CD4-positive, alpha-beta T cell treated with Interleukin-15 for 1 hour (primary cell): ENCODE measurements around the gene SLC6A9.

Source experiments
- DNase-seq: peaks from one replicate; pipeline ENCODE4 v3.0.0-alpha.2; 2020

The SLC6A9 gene

GRCh38 chr1:44047131-44047530, 15.9 kb upstream of the SLC6A9 start:
- DNase-seq, result no peak

- no peak for DNase-seq
These were observed 13.8 kb upstream of the SLC6A9 start for GRCh38 chr1:44045064-44045463.

GRCh38 chr1:44044071-44044801, 13.0 kb upstream of the SLC6A9 start:
- DNase-seq, result no peak

- DNase-seq, result no peak
These were observed 12.2 kb upstream of the SLC6A9 start for GRCh38 chr1:44043176-44044070.

GRCh38 chr1:44040846-44041245, 9.6 kb upstream of the SLC6A9 start:
- DNase-seq, result no peak

- DNase-seq, result no peak
These were observed 9.2 kb upstream of the SLC6A9 start for GRCh38 chr1:44040418-44040817.

- DNase-seq, result no peak
These were observed 7.8 kb upstream of the SLC6A9 start for GRCh38 chr1:44038876-44039657.

- no peak for DNase-seq
These were observed 5.9 kb upstream of the SLC6A9 start for GRCh38 chr1:44037154-44037553.

GRCh38 chr1:44036409-44037139, 5.3 kb upstream of the SLC6A9 start:
- peak; percentile 48 for DNase-seq

- no peak for DNase-seq
These were observed 4.6 kb upstream of the SLC6A9 start for GRCh38 chr1:44035726-44036408.

GRCh38 chr1:44034976-44035716, 3.9 kb upstream of the SLC6A9 start:
- DNase-seq, result no peak

- DNase-seq, result no peak
These were observed 3.2 kb upstream of the SLC6A9 start for GRCh38 chr1:44034423-44034822.

- DNase-seq, result no peak
These were observed 2.5 kb upstream of the SLC6A9 start for GRCh38 chr1:44033756-44034155.

- DNase-seq, result no peak
These were observed 1.8 kb upstream of the SLC6A9 start for GRCh38 chr1:44033041-44033575.

- DNase-seq, result no peak
These were observed 1.0 kb upstream of the SLC6A9 start for GRCh38 chr1:44032170-44032790.

GRCh38 chr1:44030605-44031251, 534 bp downstream of the SLC6A9 start:
- peak; percentile 54 for DNase-seq

GRCh38 chr1:44029911-44030604, 1.2 kb downstream of the SLC6A9 start:
- DNase-seq, result peak; percentile 84

- DNase-seq, result no peak
These were observed 1.9 kb downstream of the SLC6A9 start for GRCh38 chr1:44029260-44029910.

- no peak for DNase-seq
These were observed 3.9 kb downstream of the SLC6A9 start for GRCh38 chr1:44027320-44027719.
